GM23338 (cell line): ENCODE data around the gene TEX30. TPM values are rescaled to one million over a fixed set of nuclear protein-coding genes. Genes with fewer than 3 reads are reported as not detected.

Experiments used
- ATAC-seq: fragments of 200-7000 bp; cut with Tn5 transposase; 3 replicates; pipeline ENCODE4 v1.9.1; 2020
- DNase-seq: peaks from one replicate; pipeline ENCODE4 v3.0.0-alpha.2; 2015; ENCODE audit warnings: low spot score
- H2AFZ ChIP-seq: fragments of 200-600 bp; sonication (generic); 2 replicates; pipeline ENCODE4 v1.8.0; 2016; ENCODE audit warnings: antibody characterized with exemption, mild to moderate bottlenecking, moderate library complexity
- H3F3A ChIP-seq: fragments of 200-600 bp; sonication (generic); replicated peaks from 2 replicates; pipeline ENCODE4 v1.8.0; 2017; ENCODE audit warnings: antibody characterized with exemption, mixed run types, low read depth
- H3K27ac ChIP-seq: fragments of 200-600 bp; sonication (generic); 2 replicates; pipeline ENCODE4 v1.6.1; 2016; ENCODE audit warnings: low read depth
- H3K27me3 ChIP-seq: fragments of 200-600 bp; sonication (generic); 2 replicates; pipeline ENCODE4 v1.8.0; 2016; ENCODE audit warnings: mild to moderate bottlenecking, mixed run types, moderate library complexity; ENCODE audit not compliant: insufficient read depth
- H3K36me3 ChIP-seq: fragments of 200-600 bp; sonication (generic); 2 replicates; pipeline ENCODE4 v1.8.0; 2016; ENCODE audit warnings: mild to moderate bottlenecking; ENCODE audit not compliant: insufficient read depth
- H3K4me1 ChIP-seq: fragments of 200-600 bp; sonication (generic); 2 replicates; pipeline ENCODE4 v1.8.0; 2016; ENCODE audit warnings: mild to moderate bottlenecking, moderate library complexity; ENCODE audit not compliant: insufficient read depth
- H3K4me2 ChIP-seq: fragments of 200-600 bp; sonication (generic); 2 replicates; pipeline ENCODE4 v1.7.1; 2017; ENCODE audit warnings: mixed run types
- H3K4me3 ChIP-seq: fragments of 200-600 bp; sonication (generic); 2 replicates; pipeline ENCODE4 v1.6.1; 2016; ENCODE audit warnings: mixed run types
- H3K79me2 ChIP-seq: fragments of 200-600 bp; sonication (generic); replicated peaks from 2 replicates; pipeline ENCODE4 v1.8.0; 2017; ENCODE audit warnings: mild to moderate bottlenecking; ENCODE audit not compliant: insufficient read depth
- H3K9me2 ChIP-seq: fragments of 200-600 bp; sonication (generic); 2 replicates; pipeline ENCODE4 v1.8.0; 2017; ENCODE audit not compliant: insufficient read depth
- H4K20me1 ChIP-seq: fragments of 200-600 bp; sonication (generic); replicated peaks from 2 replicates; pipeline ENCODE4 v1.8.0; 2017; ENCODE audit warnings: mild to moderate bottlenecking; ENCODE audit not compliant: insufficient read depth
- H3K27ac Mint-ChIP-seq: 2 replicates; pipeline ENCODE4 v1.8.0; 2020; ENCODE audit warnings: inconsistent platforms, mild to moderate bottlenecking, moderate library complexity, mixed read lengths
- H3K27me3 Mint-ChIP-seq: 3 replicates; pipeline ENCODE4 v1.8.0; 2022; ENCODE audit warnings: low read depth, mild to moderate bottlenecking, moderate library complexity, mixed read lengths, inconsistent platforms; ENCODE audit not compliant: insufficient read depth, poor library complexity
- H3K36me3 Mint-ChIP-seq: 3 replicates; pipeline ENCODE4 v1.8.0; 2021; ENCODE audit warnings: low read depth, mild to moderate bottlenecking, inconsistent platforms, moderate library complexity, mixed read lengths
- H3K4me1 Mint-ChIP-seq: 3 replicates; pipeline ENCODE4 v1.8.0; 2020; ENCODE audit warnings: mild to moderate bottlenecking, inconsistent platforms, mixed read lengths
- H3K4me3 Mint-ChIP-seq: 3 replicates; pipeline ENCODE4 v1.8.0; 2021; ENCODE audit warnings: moderate library complexity, mild to moderate bottlenecking, inconsistent platforms, mixed read lengths
- H3K9me3 Mint-ChIP-seq: 3 replicates; pipeline ENCODE4 v1.8.0; 2020; ENCODE audit warnings: moderate library complexity, mild to moderate bottlenecking, inconsistent platforms, mixed read lengths
- CREB1 ChIP-seq: fragments of 250-450 bp; sonication (Bioruptor Pico); IDR thresholded peaks from 2 replicates; pipeline ENCODE4 v1.5.0; 2020; ENCODE audit warnings: low read depth, mild to moderate bottlenecking, moderate library complexity
- EZH2 ChIP-seq: fragments of 200-600 bp; sonication (generic); IDR thresholded peaks from one replicate; pipeline ENCODE4 v1.8.0; 2017; ENCODE audit warnings: antibody characterized with exemption, mild to moderate bottlenecking, low read depth; ENCODE audit not compliant: unreplicated experiment
- EZH2phosphoT487 ChIP-seq: fragments of 200-600 bp; sonication (generic); IDR thresholded peaks from one replicate; pipeline ENCODE4 v1.8.1; 2018; ENCODE audit warnings: antibody characterized with exemption; ENCODE audit not compliant: unreplicated experiment
- JUNB ChIP-seq: IDR thresholded peaks from one replicate; pipeline ENCODE4 v1.6.1; 2016; ENCODE audit warnings: antibody characterized with exemption; ENCODE audit not compliant: unreplicated experiment
- NANOG ChIP-seq: IDR thresholded peaks from 2 replicates; pipeline ENCODE4 v1.6.1; 2016; ENCODE audit warnings: antibody characterized with exemption, borderline replicate concordance
- POLR2AphosphoS5 ChIP-seq: IDR thresholded peaks from 2 replicates; pipeline ENCODE4 v1.6.1; 2016; ENCODE audit warnings: antibody characterized with exemption, low read depth
- STAT1 ChIP-seq: IDR thresholded peaks from one replicate; pipeline ENCODE4 v1.6.1; 2016; ENCODE audit warnings: antibody characterized with exemption; ENCODE audit not compliant: unreplicated experiment
- ZNF114 ChIP-seq: fragments of 250-450 bp; sonication (Bioruptor Pico); IDR thresholded peaks from 2 replicates; pipeline ENCODE4 v1.5.0; 2020; ENCODE audit warnings: mild to moderate bottlenecking, moderate library complexity
- ZNF331 ChIP-seq: fragments of 250-450 bp; sonication (Bioruptor Pico); IDR thresholded peaks from 2 replicates; pipeline ENCODE4 v1.5.0; 2020; ENCODE audit warnings: low read depth, mild to moderate bottlenecking, moderate library complexity
- polyA plus RNA-seq: library from polyadenylated mRNA; unstranded; fragments of >200 nt; fragmentation: Nextera tagmentation; extraction: Ambion mirVana; gene quantifications from 2 replicates; pipeline ENCODE4 v1.2.1, GENCODE V29; 2016
- total RNA-seq: library from RNA; depleted of rRNA; stranded (reverse); fragments of >200 nt; shearing (Covaris generic); gene quantifications from 2 replicates; pipeline ENCODE4 v1.2.3, GENCODE V29; 2014
- TF ChIP-seq, protein P1 (sequence below): fragments of 250-450 bp; sonication (Bioruptor Pico); IDR thresholded peaks from 2 replicates; pipeline ENCODE4 v1.5.0; 2020; ENCODE audit warnings: mild to moderate bottlenecking, moderate library complexity
- TF ChIP-seq, protein P2 (sequence below), 2 experiments: fragments of 200-600 bp in 1 of 2; sonication (generic) in 1 of 2; conservative IDR thresholded peaks; 2 replicates each; pipeline versions ENCODE4 v1.5.1 to v1.6.1; 2016 to 2017; ENCODE audit warnings: antibody characterized with exemption in 2 of 2, low read depth in 2 of 2, mild to moderate bottlenecking in 2 of 2, moderate library complexity in 1 of 2
- TF ChIP-seq, protein P3 (sequence below): IDR thresholded peaks from 2 replicates; pipeline ENCODE4 v1.6.1; 2016; ENCODE audit warnings: antibody characterized with exemption
- TF ChIP-seq, protein P4 (sequence below): IDR thresholded peaks from one replicate; pipeline ENCODE4 v1.6.1; 2018; ENCODE audit warnings: antibody characterized with exemption; ENCODE audit not compliant: unreplicated experiment

Gene TEX30
- total and polyA plus RNA-seq, 2 experiments from 2014 or later = 6.3 to 28.2 TPM

DNA sequence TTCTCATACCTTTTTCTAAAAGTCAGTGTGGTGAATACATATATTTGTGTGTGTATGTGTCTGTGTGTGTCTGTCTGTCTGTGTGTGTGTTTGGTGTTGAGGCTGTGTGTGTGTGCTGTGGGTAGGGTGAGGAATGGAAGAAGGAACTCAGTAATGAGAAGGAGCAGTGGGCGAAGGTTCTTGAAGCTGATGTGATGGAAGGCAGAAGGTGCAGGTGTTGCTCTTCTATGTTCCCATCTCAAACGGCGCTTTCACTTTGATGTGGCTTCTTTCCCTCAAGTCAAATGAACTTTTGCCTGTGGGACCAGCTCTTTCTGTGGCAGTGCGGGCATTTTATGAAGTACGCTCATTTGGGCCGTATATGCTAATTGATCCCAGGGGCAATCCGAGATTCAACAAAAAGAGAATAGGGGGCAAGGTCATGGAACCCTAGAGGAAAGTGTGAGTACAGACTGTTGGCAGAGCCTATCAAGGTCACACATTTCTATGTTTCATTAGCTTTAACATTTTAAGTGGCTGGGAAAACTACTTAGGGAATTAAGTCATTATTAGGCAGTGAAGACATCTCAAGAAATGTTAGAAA lies 40.5 kb upstream of the TEX30 start:
- H2AFZ ChIP-seq = no peak overlapping the region
- no peak overlapping the region for H3K4me3 ChIP-seq
- H4K20me1 ChIP-seq = no peaks in the 10 kb centered on the region
- TF ChIP-seq NANOG = no peak
- TF ChIP-seq EZH2 = no peak
- TF ChIP-seq CREB1 = no peak
- no peak for TF ChIP-seq ZNF114
- TF ChIP-seq ZNF331 = no peak
- TF ChIP-seq, protein P1, sequence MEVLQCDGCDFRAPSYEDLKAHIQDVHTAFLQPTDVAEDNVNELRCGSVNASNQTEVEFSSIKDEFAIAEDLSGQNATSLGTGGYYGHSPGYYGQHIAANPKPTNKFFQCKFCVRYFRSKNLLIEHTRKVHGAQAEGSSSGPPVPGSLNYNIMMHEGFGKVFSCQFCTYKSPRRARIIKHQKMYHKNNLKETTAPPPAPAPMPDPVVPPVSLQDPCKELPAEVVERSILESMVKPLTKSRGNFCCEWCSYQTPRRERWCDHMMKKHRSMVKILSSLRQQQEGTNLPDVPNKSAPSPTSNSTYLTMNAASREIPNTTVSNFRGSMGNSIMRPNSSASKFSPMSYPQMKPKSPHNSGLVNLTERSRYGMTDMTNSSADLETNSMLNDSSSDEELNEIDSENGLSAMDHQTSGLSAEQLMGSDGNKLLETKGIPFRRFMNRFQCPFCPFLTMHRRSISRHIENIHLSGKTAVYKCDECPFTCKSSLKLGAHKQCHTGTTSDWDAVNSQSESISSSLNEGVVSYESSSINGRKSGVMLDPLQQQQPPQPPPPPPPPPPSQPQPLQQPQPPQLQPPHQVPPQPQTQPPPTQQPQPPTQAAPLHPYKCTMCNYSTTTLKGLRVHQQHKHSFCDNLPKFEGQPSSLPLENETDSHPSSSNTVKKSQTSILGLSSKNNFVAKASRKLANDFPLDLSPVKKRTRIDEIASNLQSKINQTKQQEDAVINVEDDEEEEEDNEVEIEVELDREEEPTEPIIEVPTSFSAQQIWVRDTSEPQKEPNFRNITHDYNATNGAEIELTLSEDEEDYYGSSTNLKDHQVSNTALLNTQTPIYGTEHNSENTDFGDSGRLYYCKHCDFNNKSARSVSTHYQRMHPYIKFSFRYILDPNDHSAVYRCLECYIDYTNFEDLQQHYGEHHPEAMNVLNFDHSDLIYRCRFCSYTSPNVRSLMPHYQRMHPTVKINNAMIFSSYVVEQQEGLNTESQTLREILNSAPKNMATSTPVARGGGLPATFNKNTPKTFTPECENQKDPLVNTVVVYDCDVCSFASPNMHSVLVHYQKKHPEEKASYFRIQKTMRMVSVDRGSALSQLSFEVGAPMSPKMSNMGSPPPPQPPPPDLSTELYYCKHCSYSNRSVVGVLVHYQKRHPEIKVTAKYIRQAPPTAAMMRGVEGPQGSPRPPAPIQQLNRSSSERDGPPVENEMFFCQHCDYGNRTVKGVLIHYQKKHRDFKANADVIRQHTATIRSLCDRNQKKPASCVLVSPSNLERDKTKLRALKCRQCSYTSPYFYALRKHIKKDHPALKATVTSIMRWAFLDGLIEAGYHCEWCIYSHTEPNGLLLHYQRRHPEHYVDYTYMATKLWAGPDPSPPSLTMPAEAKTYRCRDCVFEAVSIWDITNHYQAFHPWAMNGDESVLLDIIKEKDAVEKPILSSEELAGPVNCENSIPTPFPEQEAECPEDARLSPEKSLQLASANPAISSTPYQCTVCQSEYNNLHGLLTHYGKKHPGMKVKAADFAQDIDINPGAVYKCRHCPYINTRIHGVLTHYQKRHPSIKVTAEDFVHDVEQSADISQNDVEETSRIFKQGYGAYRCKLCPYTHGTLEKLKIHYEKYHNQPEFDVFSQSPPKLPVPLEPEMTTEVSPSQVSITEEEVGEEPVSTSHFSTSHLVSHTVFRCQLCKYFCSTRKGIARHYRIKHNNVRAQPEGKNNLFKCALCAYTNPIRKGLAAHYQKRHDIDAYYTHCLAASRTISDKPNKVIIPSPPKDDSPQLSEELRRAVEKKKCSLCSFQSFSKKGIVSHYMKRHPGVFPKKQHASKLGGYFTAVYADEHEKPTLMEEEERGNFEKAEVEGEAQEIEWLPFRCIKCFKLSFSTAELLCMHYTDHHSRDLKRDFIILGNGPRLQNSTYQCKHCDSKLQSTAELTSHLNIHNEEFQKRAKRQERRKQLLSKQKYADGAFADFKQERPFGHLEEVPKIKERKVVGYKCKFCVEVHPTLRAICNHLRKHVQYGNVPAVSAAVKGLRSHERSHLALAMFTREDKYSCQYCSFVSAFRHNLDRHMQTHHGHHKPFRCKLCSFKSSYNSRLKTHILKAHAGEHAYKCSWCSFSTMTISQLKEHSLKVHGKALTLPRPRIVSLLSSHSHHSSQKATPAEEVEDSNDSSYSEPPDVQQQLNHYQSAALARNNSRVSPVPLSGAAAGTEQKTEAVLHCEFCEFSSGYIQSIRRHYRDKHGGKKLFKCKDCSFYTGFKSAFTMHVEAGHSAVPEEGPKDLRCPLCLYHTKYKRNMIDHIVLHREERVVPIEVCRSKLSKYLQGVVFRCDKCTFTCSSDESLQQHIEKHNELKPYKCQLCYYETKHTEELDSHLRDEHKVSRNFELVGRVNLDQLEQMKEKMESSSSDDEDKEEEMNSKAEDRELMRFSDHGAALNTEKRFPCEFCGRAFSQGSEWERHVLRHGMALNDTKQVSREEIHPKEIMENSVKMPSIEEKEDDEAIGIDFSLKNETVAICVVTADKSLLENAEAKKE (CRISPR knock-in tag) = no peak
- no peak for TF ChIP-seq STAT1
- TF ChIP-seq, protein P2, sequence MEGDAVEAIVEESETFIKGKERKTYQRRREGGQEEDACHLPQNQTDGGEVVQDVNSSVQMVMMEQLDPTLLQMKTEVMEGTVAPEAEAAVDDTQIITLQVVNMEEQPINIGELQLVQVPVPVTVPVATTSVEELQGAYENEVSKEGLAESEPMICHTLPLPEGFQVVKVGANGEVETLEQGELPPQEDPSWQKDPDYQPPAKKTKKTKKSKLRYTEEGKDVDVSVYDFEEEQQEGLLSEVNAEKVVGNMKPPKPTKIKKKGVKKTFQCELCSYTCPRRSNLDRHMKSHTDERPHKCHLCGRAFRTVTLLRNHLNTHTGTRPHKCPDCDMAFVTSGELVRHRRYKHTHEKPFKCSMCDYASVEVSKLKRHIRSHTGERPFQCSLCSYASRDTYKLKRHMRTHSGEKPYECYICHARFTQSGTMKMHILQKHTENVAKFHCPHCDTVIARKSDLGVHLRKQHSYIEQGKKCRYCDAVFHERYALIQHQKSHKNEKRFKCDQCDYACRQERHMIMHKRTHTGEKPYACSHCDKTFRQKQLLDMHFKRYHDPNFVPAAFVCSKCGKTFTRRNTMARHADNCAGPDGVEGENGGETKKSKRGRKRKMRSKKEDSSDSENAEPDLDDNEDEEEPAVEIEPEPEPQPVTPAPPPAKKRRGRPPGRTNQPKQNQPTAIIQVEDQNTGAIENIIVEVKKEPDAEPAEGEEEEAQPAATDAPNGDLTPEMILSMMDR (conservative IDR thresholded peaks at IDR 0.05; ENCODE audit: low read depth in 2 of 2) = no peak
- TF ChIP-seq, protein P3, sequence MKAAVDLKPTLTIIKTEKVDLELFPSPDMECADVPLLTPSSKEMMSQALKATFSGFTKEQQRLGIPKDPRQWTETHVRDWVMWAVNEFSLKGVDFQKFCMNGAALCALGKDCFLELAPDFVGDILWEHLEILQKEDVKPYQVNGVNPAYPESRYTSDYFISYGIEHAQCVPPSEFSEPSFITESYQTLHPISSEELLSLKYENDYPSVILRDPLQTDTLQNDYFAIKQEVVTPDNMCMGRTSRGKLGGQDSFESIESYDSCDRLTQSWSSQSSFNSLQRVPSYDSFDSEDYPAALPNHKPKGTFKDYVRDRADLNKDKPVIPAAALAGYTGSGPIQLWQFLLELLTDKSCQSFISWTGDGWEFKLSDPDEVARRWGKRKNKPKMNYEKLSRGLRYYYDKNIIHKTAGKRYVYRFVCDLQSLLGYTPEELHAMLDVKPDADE = no peak
- no peak for TF ChIP-seq JUNB
- TF ChIP-seq, protein P4, sequence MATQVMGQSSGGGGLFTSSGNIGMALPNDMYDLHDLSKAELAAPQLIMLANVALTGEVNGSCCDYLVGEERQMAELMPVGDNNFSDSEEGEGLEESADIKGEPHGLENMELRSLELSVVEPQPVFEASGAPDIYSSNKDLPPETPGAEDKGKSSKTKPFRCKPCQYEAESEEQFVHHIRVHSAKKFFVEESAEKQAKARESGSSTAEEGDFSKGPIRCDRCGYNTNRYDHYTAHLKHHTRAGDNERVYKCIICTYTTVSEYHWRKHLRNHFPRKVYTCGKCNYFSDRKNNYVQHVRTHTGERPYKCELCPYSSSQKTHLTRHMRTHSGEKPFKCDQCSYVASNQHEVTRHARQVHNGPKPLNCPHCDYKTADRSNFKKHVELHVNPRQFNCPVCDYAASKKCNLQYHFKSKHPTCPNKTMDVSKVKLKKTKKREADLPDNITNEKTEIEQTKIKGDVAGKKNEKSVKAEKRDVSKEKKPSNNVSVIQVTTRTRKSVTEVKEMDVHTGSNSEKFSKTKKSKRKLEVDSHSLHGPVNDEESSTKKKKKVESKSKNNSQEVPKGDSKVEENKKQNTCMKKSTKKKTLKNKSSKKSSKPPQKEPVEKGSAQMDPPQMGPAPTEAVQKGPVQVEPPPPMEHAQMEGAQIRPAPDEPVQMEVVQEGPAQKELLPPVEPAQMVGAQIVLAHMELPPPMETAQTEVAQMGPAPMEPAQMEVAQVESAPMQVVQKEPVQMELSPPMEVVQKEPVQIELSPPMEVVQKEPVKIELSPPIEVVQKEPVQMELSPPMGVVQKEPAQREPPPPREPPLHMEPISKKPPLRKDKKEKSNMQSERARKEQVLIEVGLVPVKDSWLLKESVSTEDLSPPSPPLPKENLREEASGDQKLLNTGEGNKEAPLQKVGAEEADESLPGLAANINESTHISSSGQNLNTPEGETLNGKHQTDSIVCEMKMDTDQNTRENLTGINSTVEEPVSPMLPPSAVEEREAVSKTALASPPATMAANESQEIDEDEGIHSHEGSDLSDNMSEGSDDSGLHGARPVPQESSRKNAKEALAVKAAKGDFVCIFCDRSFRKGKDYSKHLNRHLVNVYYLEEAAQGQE = no peak
- TF ChIP-seq EZH2phosphoT487 = no peak
- TF ChIP-seq POLR2AphosphoS5 = no peak
- no peaks in the 10 kb centered on the region for H3K27me3 ChIP-seq
- H3K4me3 Mint-ChIP-seq = no peak overlapping the region
- DNase-seq (no peak), ATAC-seq (no peak)
- H3K36me3 ChIP-seq = no peaks in the 10 kb centered on the region
- no peak overlapping the region for H3K27ac Mint-ChIP-seq
- H3K9me2 ChIP-seq = no peaks in the 10 kb centered on the region
- no peaks in the 10 kb centered on the region for H3K4me1 ChIP-seq
- no peak overlapping the region for H3K27ac ChIP-seq
- no peaks in the 10 kb centered on the region for H3K27me3 Mint-ChIP-seq
- H3K79me2 ChIP-seq = no peaks in the 10 kb centered on the region
- 0 out of 3 replicates have a peak, but pooled peaks cover 3% of the 10 kb centered on the region for H3K4me1 Mint-ChIP-seq
- no peaks in the 10 kb centered on the region for H3F3A ChIP-seq
- peaks cover 10% of the 10 kb centered on the region; the same call in 2 of the 3 replicates for H3K36me3 Mint-ChIP-seq
- peaks cover 5% of the 10 kb centered on the region; the same call in 1 of the 3 replicates for H3K9me3 Mint-ChIP-seq
- H3K4me2 ChIP-seq = no peak overlapping the region
